HL-60/S4 treated with phorbol 12-myristate 13-acetate at 8.2 ng/mL for 4 days and 3 days (cell line): ENCODE data around the gene BIRC7.

Source experiments
- in situ Hi-C: fragments of 300-500 bp; cut with MboI; formaldehyde crosslinking; loops from 2 replicates; pipeline ENCODE4 v1.15.0; 2022; ENCODE audit warnings: low sequenced_read_pairs

Gene BIRC7

GRCh38 chr20:63262836-63263235 is 27.1 kb downstream of the BIRC7 start:
- in situ Hi-C loops, result no loop called here

GRCh38 chr20:63264000-63264399 is 28.3 kb downstream of the BIRC7 start:
- in situ Hi-C loops, result no loop called here

- in situ Hi-C loops, result no loop called here
Measured at GRCh38 chr20:63264519-63264918, 28.8 kb downstream of the BIRC7 start.

- in situ Hi-C loops, result no loop called here
Measured at GRCh38 chr20:63265891-63266515, 30.3 kb downstream of the BIRC7 start.

- in situ Hi-C loops, result no loop called here
Measured at GRCh38 chr20:63267691-63268090, 32.0 kb downstream of the BIRC7 start.

GRCh38 chr20:63268256-63268655 is 32.6 kb downstream of the BIRC7 start:
- in situ Hi-C loops, result no loop called here

- in situ Hi-C loops, result no loop called here
Measured at GRCh38 chr20:63268671-63269439, 33.1 kb downstream of the BIRC7 start.

GRCh38 chr20:63269724-63270123 is 34.0 kb downstream of the BIRC7 start:
- in situ Hi-C loops, result no loop called here

- in situ Hi-C loops, result no loop called here
Measured at GRCh38 chr20:63270606-63271325, 35.1 kb downstream of the BIRC7 start.

GRCh38 chr20:63272105-63273058 is 36.7 kb downstream of the BIRC7 start, which contains the start of gene ARFGAP1:
ARFGAP1 (plus strand) TSS chr20:63272813; CDS start chr20:63275581, 2,768 bp downstream.
- in situ Hi-C loops, result no loop called here

GRCh38 chr20:63273059-63273579 is 37.4 kb downstream of the BIRC7 start:
- in situ Hi-C loops, result no loop called here

GRCh38 chr20:63273635-63274380 is 38.1 kb downstream of the BIRC7 start:
- in situ Hi-C loops, result no loop called here

GRCh38 chr20:63274381-63275228 is 38.9 kb downstream of the BIRC7 start:
- in situ Hi-C loops, result no loop called here

- in situ Hi-C loops, result no loop called here
Measured at GRCh38 chr20:63275825-63276224, 40.1 kb downstream of the BIRC7 start.

GRCh38 chr20:63276956-63277355 is 41.3 kb downstream of the BIRC7 start:
- in situ Hi-C loops, result no loop called here

- in situ Hi-C loops, result no loop called here
Measured at GRCh38 chr20:63277466-63278272, 42.0 kb downstream of the BIRC7 start.

- in situ Hi-C loops, result no loop called here
Measured at GRCh38 chr20:63278661-63279060, 43.0 kb downstream of the BIRC7 start.

GRCh38 chr20:63279931-63280330 is 44.2 kb downstream of the BIRC7 start:
- in situ Hi-C loops, result no loop called here
